ENCODE data around the gene TLE2. TPM values are rescaled to one million over a fixed set of nuclear protein-coding genes. Genes with fewer than 3 reads are reported as not detected.

Gene TLE2
- total RNA-seq, 3 donors from 2014 or later (not counting 1 experiment from before 2014, with no cell fraction given) = 6.1 to 8.8 (median 8.2) TPM

DNA sequence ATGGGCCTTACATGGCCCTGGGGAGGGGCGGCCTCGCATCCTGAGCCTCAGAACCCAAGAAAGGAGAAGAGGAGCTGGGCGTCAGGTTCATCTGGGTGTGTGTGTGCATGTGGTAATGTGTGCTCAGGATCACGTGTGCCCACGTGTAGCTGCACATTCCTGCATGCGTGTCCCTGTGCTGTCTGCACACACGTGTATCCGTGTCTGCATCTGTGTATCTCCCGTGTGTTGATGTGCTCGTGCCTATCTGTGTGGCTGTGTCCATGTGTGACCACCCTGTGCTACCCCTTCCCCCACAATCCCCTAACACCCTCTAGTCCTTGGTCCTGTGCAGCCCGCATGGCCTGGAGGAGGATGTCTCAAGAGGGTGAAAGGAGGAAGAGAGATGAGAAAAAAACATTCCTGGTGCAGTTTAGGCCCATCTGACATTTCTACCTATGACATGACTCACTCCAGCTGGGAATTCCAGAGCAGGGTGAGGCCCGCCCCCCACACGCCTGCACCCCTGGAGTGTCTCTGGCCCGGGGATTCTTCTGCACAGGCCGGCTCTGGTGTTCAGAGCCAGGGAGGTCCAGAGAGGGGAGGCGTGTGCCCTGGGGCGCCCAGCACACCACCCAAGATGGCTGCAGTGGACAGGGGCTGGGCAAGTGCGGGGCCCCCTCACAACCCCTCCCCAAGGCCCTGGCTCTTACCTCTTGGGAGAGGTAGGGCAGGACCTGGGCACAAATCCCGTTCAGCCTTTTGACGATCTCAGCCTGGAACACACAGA is 26.1 kb upstream of the TLE2 start:
- Mint-ChIP-seq H3K27me3 (ENCODE audit: low read depth in 2 of 2) (no peaks in the 10 kb centered on the region), H3K4me1 (peaks cover 11 to 45% of the 10 kb centered on the region in 2 donors), H3K9me3 (no peaks in the 10 kb centered on the region), H3K4me3 (peak overlapping the region; percentile 26), H3K27ac (peak overlapping the region in 1 of 2 donors; percentile 31), H3K36me3 (no peaks in the 10 kb centered on the region)
- 93% methylated on average over 18 of the region's 20 CpGs for WGBS (ENCODE audit: insufficient coverage)
- no peak for DNase-seq
- Histone ChIP-seq H3K4me3 (ENCODE audit: low read length) (no peak overlapping the region), H3K36me3 (ENCODE audit: control insufficient read depth, insufficient read depth, low read length) (peaks cover 60% of the 10 kb centered on the region), H3K9me3 (ENCODE audit: control insufficient read depth, insufficient read depth, low read length) (no peaks in the 10 kb centered on the region), H3K27ac (ENCODE audit: low read length) (no peak overlapping the region), H3K4me1 (ENCODE audit: control insufficient read depth, insufficient read depth, low read length) (peaks cover 24% of the 10 kb centered on the region), H3K27me3 (ENCODE audit: control insufficient read depth, insufficient read depth, low read length) (no peaks in the 10 kb centered on the region)
- intact Hi-C loops (cut with micrococcal nuclease) = no loop called here
- no peak for ATAC-seq
- TF ChIP-seq CTCF (IDR thresholded peaks at IDR 0.05) = no peak

DNA sequence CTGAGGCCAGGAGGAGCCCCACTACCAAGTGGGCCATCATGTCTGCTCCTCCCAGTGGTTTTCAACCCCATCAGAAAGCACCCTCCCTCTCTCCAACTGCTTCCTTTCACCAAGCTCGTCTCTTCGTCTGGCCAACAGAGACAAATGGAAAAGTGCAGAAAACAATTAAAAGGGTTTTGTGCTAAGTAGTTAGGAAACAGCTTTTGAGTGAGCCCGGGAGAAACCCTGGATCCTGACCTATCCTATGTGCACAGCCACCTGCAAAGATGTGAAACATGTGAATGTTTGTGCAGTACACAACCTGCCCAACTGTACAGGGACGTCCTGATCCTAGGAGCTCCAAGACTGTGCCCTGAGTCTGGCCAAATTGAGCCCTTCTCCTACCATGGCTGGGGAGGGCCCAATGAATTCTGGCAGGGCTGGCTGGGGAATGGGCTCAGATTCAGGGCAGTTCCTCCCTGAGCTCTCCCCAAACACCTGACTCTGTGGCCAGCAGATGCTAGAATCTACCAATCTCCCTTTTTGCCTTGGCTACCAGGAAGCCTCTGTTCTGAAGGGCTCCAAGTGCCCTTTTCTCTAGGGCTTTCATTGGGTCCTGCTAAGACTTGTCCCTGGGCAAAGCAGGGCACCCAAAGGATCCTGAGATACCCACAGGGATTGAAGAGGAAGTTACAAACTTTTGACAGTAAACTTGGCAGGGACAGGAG is 25.3 kb upstream of the TLE2 start:
- Mint-ChIP-seq H3K4me3 (peak overlapping the region; percentile 26), H3K27me3 (ENCODE audit: low read depth in 2 of 2) (no peaks in the 10 kb centered on the region), H3K4me1 (peaks cover 5 to 38% of the 10 kb centered on the region in 2 donors), H3K36me3 (no peaks in the 10 kb centered on the region), H3K27ac (peak overlapping the region in 1 of 2 donors; percentile 31), H3K9me3 (no peaks in the 10 kb centered on the region)
- Histone ChIP-seq H3K36me3 (ENCODE audit: control insufficient read depth, insufficient read depth, low read length) (peaks cover 54% of the 10 kb centered on the region), H3K9me3 (ENCODE audit: control insufficient read depth, insufficient read depth, low read length) (no peaks in the 10 kb centered on the region), H3K4me1 (ENCODE audit: control insufficient read depth, insufficient read depth, low read length) (peaks cover 17% of the 10 kb centered on the region), H3K27ac (ENCODE audit: low read length) (no peak overlapping the region), H3K4me3 (ENCODE audit: low read length) (no peak overlapping the region), H3K27me3 (ENCODE audit: control insufficient read depth, insufficient read depth, low read length) (no peaks in the 10 kb centered on the region)
- DNase-seq = no peak
- TF ChIP-seq CTCF (IDR thresholded peaks at IDR 0.05) = no peak
- no peak for ATAC-seq
- 86% methylated on average over 4 of the region's 4 CpGs for WGBS (ENCODE audit: insufficient coverage)
- intact Hi-C loops (cut with micrococcal nuclease) = no loop called here

- no peaks in the 10 kb centered on the region for H3K9me3 Mint-ChIP-seq
- TF ChIP-seq CTCF (IDR thresholded peaks at IDR 0.05) = no peak
- DNase-seq (no peak), ATAC-seq (no peak)
- Histone ChIP-seq H3K27me3 (ENCODE audit: control insufficient read depth, insufficient read depth, low read length) (no peaks in the 10 kb centered on the region), H3K36me3 (ENCODE audit: control insufficient read depth, insufficient read depth, low read length) (peaks cover 50% of the 10 kb centered on the region), H3K4me3 (ENCODE audit: low read length) (no peak overlapping the region), H3K9me3 (ENCODE audit: control insufficient read depth, insufficient read depth, low read length) (no peaks in the 10 kb centered on the region), H3K4me1 (ENCODE audit: control insufficient read depth, insufficient read depth, low read length) (peaks cover 14% of the 10 kb centered on the region), H3K27ac (ENCODE audit: low read length) (no peak overlapping the region)
- peaks cover 0 to 5% of the 10 kb centered on the region in 2 donors for H3K27me3 Mint-ChIP-seq (ENCODE audit: low read depth in 2 of 2)
- no peaks in the 10 kb centered on the region for H3K36me3 Mint-ChIP-seq
- H3K27ac Mint-ChIP-seq = no peak overlapping the region
- no peak overlapping the region for H3K4me3 Mint-ChIP-seq
- 95% methylated on average over 21 of the region's 21 CpGs for WGBS (ENCODE audit: insufficient coverage)
- intact Hi-C loops (cut with micrococcal nuclease) = no loop called here
- H3K4me1 Mint-ChIP-seq = peaks cover 5 to 41% of the 10 kb centered on the region in 2 donors
These were observed 24.7 kb upstream of the TLE2 start for GRCh38 chr19:3053780-3054179.
